Neural crest cell (in vitro differentiated cells): Measurements from ENCODE around the gene KRTAP3-2. TPM values are rescaled to one million over a fixed set of nuclear protein-coding genes. Genes with fewer than 3 reads are reported as not detected.

ENCODE experiments used
- DNase-seq: peaks from one replicate; pipeline ENCODE4 v3.0.0; 2021; ENCODE audit warnings: low read depth, mixed read lengths, low spot score
- H3K27ac Mint-ChIP-seq: one replicate; pipeline ENCODE4 v1.8.0; 2021; ENCODE audit warnings: mild to moderate bottlenecking, mixed read lengths; ENCODE audit not compliant: unreplicated experiment
- H3K27me3 Mint-ChIP-seq: 2 replicates; pipeline ENCODE4 v1.8.0; 2021; ENCODE audit warnings: low read depth, mild to moderate bottlenecking, mixed read lengths
- H3K36me3 Mint-ChIP-seq: 2 replicates; pipeline ENCODE4 v1.8.0; 2021; ENCODE audit warnings: low read depth, mild to moderate bottlenecking, mixed read lengths
- H3K4me1 Mint-ChIP-seq: 2 replicates; pipeline ENCODE4 v1.8.0; 2021; ENCODE audit warnings: mixed read lengths
- H3K4me3 Mint-ChIP-seq: one replicate; pipeline ENCODE4 v1.8.0; 2021; ENCODE audit warnings: mild to moderate bottlenecking, mixed read lengths
- H3K9me3 Mint-ChIP-seq: 2 replicates; pipeline ENCODE4 v1.8.0; 2021; ENCODE audit warnings: mixed read lengths
- CTCF ChIP-seq: fragments of 200-600 bp; sonication (generic); conservative IDR thresholded peaks from 2 replicates; pipeline ENCODE4 v1.5.0; 2021; ENCODE audit warnings: antibody characterized with exemption, mild to moderate bottlenecking
- total RNA-seq: library from RNA; stranded (reverse); gene quantifications from 2 replicates; pipeline ENCODE4 v1.2.1, GENCODE V29; 2021

Gene KRTAP3-2
- total RNA-seq, 1 donor from 2014 or later = not detected

- Mint-ChIP-seq H3K27ac (no peak overlapping the region), H3K36me3 (no peaks in the 10 kb centered on the region), H3K4me3 (no peak overlapping the region), H3K4me1 (no peaks in the 10 kb centered on the region), H3K27me3 (peaks cover 8% of the 10 kb centered on the region), H3K9me3 (no peaks in the 10 kb centered on the region)
- DNase-seq = no peak
- TF ChIP-seq CTCF = no peak
Observed at GRCh38 chr17:40986920-40987319, 12.8 kb downstream of the KRTAP3-2 start.

- Mint-ChIP-seq H3K27ac (no peak within 1 kb of the TSS), H3K9me3 (no peaks in the 10 kb centered on the region), H3K4me3 (no peak within 1 kb of the TSS), H3K4me1 (peaks cover 9% of the 10 kb centered on the region), H3K27me3 (peaks cover 11% of the 10 kb centered on the region), H3K36me3 (no peaks in the 10 kb centered on the region)
- TF ChIP-seq CTCF = no peak
- DNase-seq = no peak
Observed at GRCh38 chr17:40984226-40984625, 15.5 kb downstream of the KRTAP3-2 start, which contains the start of gene KRT40. Gene KRT40, minus strand, starts transcription at chr17:40984326. Its CDS starts 53 bp downstream, at chr17:40984273.

- no peak for DNase-seq
- H3K4me1 Mint-ChIP-seq = peaks cover 9% of the 10 kb centered on the region
- peaks cover 8% of the 10 kb centered on the region for H3K27me3 Mint-ChIP-seq
- no peaks in the 10 kb centered on the region for H3K9me3 Mint-ChIP-seq
- no peaks in the 10 kb centered on the region for H3K36me3 Mint-ChIP-seq
- H3K4me3 Mint-ChIP-seq = no peak overlapping the region
- TF ChIP-seq CTCF = no peak
- H3K27ac Mint-ChIP-seq = no peak overlapping the region
Observed at GRCh38 chr17:40981115-40981514, 18.6 kb downstream of the KRTAP3-2 start.

GRCh38 chr17:40980596-40980995 lies 19.1 kb downstream of the KRTAP3-2 start:
- peak overlapping the region; percentile 6 for H3K27ac Mint-ChIP-seq
- no peaks in the 10 kb centered on the region for H3K9me3 Mint-ChIP-seq
- H3K36me3 Mint-ChIP-seq = no peaks in the 10 kb centered on the region
- DNase-seq = no peak
- H3K27me3 Mint-ChIP-seq = peaks cover 9% of the 10 kb centered on the region
- no peak for TF ChIP-seq CTCF
- H3K4me3 Mint-ChIP-seq = no peak overlapping the region
- H3K4me1 Mint-ChIP-seq = peaks cover 9% of the 10 kb centered on the region

GRCh38 chr17:40980117-40980516 lies 19.6 kb downstream of the KRTAP3-2 start:
- H3K27me3 Mint-ChIP-seq = peaks cover 12% of the 10 kb centered on the region
- no peak for DNase-seq
- peaks cover 9% of the 10 kb centered on the region for H3K4me1 Mint-ChIP-seq
- no peaks in the 10 kb centered on the region for H3K36me3 Mint-ChIP-seq
- no peak for TF ChIP-seq CTCF
- H3K4me3 Mint-ChIP-seq = no peak overlapping the region
- H3K27ac Mint-ChIP-seq = no peak overlapping the region
- H3K9me3 Mint-ChIP-seq = no peaks in the 10 kb centered on the region
